ENCODE data around the gene ZSWIM1. TPM values are rescaled to one million over a fixed set of nuclear protein-coding genes. Genes with fewer than 3 reads are reported as not detected.

The ZSWIM1 gene
- total and polyA plus RNA-seq, 11 donors, result 3.9 to 16.3 (median 10.4) TPM

GRCh38 chr20:45908084-45908483, 27.1 kb downstream of the ZSWIM1 start:
- peaks cover 0 to 56% (median 30%) of the 10 kb centered on the region in 9 donors for H3K36me3 ChIP-seq
- 93 to 99% (median 95%) methylated on average over 2 of the region's 2 CpGs for WGBS, 4 donors
- H3K4me3 ChIP-seq, result peak overlapping the region in 1 of 12 donors; percentile 4
- no peaks in the 10 kb centered on the region for H3K9me3 ChIP-seq
- no peak for TF ChIP-seq CTCF (IDR thresholded peaks at IDR 0.05)
- TF ChIP-seq POLR2A (IDR thresholded peaks at IDR 0.05), result no peak
- intact Hi-C loops (cut with DNase I), result no loop called here
- H3K27me3 ChIP-seq, result peaks cover 0 to 5% (median 0%) of the 10 kb centered on the region in 9 donors
- H3K4me1 ChIP-seq, result peaks cover 0 to 35% (median 18%) of the 10 kb centered on the region in 12 donors
- DNase-seq (no peak), ATAC-seq (no peak)
- H3K27ac ChIP-seq, result no peak overlapping the region

DNA sequence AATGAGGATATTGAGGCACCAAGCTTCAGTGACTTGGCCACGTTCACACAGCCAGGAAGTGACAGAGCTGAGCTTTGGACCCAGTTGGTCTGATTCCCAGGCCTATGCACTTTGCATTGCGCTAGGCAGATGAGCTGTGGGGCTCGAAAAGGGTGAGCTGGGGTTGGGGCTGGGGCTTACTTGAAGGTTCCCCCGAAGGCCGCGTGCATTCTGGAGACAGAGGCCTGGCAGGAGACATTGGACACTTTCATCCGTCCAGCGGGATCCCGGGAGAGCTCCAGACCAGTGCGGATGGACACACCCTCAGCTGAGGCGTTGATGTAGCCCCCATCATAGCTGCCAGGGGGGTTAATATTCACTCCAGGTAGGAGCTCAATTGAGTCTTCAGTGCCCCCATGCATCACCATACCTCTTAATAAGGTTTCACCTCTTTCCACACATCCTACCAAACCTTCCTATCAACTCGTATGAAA, 28.3 kb downstream of the ZSWIM1 start:
- WGBS, 4 donors, result 84 to 93% (median 91%) methylated on average over 11 to 12 of the region's 12 CpGs
- TF ChIP-seq POLR2A (IDR thresholded peaks at IDR 0.05), result no peak
- Histone ChIP-seq H3K27ac (peak overlapping the region in 1 of 12 donors; percentile 42), H3K36me3 (peaks cover 0 to 44% (median 17%) of the 10 kb centered on the region in 9 donors), H3K4me1 (peaks cover 0 to 48% (median 18%) of the 10 kb centered on the region in 12 donors), H3K4me3 (peak overlapping the region in 1 of 12 donors; percentile 58), H3K9me3 (no peaks in the 10 kb centered on the region), H3K27me3 (peaks cover 0 to 5% (median 0%) of the 10 kb centered on the region in 9 donors)
- intact Hi-C loops (cut with DNase I), result no loop called here
- ATAC-seq (no peak), DNase-seq (no peak)

DNA sequence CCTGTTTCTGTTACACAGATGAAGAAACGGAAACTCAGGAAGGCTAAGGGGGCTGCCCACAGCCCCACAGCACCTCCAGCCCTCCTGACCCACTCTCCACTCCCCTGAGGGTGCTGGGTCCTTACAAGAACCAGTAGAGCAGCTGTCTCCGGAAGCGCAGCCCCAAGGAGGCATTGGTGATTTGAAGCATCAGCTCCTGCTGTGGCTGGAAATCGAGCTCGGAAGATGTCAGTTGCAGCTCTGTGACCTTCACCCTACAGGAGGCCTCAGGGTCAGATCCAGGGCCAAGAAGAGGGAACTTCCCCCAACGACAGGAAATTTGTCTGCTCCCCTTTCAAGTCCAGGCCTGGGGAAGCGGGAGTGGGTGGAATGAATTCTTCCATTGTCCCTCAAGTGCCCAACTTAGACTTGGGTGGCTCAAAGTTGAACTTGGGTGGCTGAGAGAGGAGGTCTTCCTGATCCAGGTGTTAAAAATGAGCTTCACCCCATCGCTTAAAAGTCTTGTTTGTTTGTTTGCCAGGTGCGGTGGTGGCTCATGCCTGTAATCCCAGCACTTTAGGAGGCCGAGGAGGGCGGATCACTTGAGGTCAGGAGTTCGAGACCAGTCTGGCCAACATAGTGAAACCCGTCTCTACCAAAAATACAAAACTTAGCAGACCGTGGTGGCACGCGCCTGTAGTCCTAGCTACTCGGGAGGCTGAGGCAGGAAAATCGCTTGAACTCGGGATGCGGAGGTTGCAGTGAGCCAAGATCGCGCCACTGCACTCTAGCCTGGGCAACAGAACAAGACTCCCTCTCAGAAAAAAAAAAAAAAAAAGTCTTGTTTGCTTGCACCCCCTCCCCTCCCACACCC, 29.0 kb downstream of the ZSWIM1 start:
- Histone ChIP-seq H3K27ac (peak overlapping the region in 10 of 12 donors; percentile 25 to 91 (median 51)), H3K27me3 (peaks cover 0 to 5% (median 0%) of the 10 kb centered on the region in 9 donors), H3K4me3 (peak overlapping the region in 9 of 12 donors; percentile 9 to 65 (median 62)), H3K9me3 (no peaks in the 10 kb centered on the region), H3K4me1 (peaks cover 0 to 54% (median 18%) of the 10 kb centered on the region in 12 donors), H3K36me3 (peaks cover 0 to 38% (median 10%) of the 10 kb centered on the region in 9 donors)
- no peak for TF ChIP-seq POLR2A (IDR thresholded peaks at IDR 0.05)
- TF ChIP-seq CTCF (IDR thresholded peaks at IDR 0.05), result no peak
- WGBS, 4 donors, result 75 to 83% (median 79%) methylated on average over 21 to 22 of the region's 22 CpGs
- DNase-seq (no peak), ATAC-seq (no peak)
- intact Hi-C loops (cut with DNase I), result loop anchor here in 1 of 10 donors (2.0 kb wide), 1 partner anchor 25 kb away; the partner anchor contains the start of gene PCIF1

DNA sequence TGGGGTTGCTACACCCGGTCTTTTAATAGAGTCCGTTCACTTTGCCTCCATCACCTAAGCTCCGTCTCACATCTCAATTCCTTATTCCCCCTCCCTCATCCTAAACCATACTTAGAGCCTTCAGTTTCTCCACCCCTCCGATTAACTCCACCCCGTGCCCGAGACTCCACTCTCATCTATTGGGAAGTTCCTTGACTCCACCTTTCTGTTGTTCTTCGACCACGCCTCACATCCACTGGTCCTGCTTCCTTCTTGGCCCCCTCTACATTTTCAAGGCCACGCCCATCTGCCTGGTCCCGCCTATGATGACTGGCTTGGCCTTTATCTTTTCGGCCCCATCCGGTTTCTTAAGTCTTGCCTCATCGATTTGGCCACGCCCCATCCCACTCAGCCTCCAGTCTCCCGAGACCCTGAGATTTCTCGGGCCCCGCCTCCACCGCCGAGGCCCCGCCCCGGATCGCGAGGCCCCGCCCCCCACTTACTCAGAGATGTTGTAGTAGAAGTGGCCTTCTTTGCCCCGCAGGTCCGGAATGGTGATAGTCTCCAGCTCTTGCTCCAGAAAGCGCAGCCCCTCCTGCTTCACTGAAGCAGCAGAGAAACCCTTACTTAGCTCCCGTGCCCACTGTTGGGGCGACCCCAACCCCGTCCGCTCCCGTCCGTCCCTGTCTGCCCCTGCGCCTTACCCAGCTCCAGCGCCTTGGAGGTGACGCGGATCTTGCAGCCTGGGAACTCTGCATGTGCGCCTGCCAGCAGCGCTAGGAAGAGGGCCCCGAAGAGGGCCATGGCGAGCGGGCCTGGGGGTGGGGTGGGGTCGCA, 29.9 kb downstream of the ZSWIM1 start:
- H3K4me1 ChIP-seq, result peaks cover 0 to 60% (median 18%) of the 10 kb centered on the region in 12 donors

More for the DNA sequence above, 29.9 kb downstream of the ZSWIM1 start:
- Histone ChIP-seq H3K9me3 (no peaks in the 10 kb centered on the region), H3K4me3 (peak overlapping the region; percentile 18 to 67 (median 60)), H3K36me3 (peaks cover 0 to 29% (median 8%) of the 10 kb centered on the region in 9 donors), H3K27me3 (peaks cover 0 to 5% (median 0%) of the 10 kb centered on the region in 9 donors), H3K27ac (peak overlapping the region; percentile 42 to 91 (median 80))
- intact Hi-C loops (cut with DNase I), result loop anchor here in 4 of 10 donors (1.0 to 2.0 kb wide), 3 partner anchors 23 to 60 kb away; partner anchors contain the start of gene PCIF1 (in 4 of the 4)
- DNase-seq (peak; percentile 96 to 97 (median 97)), ATAC-seq (peak; percentile 82 to 94 (median 92))
- no peak for TF ChIP-seq CTCF (IDR thresholded peaks at IDR 0.05)
- TF ChIP-seq POLR2A (IDR thresholded peaks at IDR 0.05), result peak in 1 of 2 donors; percentile 60
- 3 to 6% (median 4%) methylated on average over 33 to 43 of the region's 43 CpGs for WGBS, 4 donors

Data from heart left ventricle (tissue), 16 donors.